ENCODE data around the gene SORCS3. TPM values are rescaled to one million over a fixed set of nuclear protein-coding genes. Genes with fewer than 3 reads are reported as not detected.

Gene SORCS3
- total RNA-seq, 1 experiment from 2014 or later, result not detected

GRCh38 chr10:104873161-104873560, 232.1 kb downstream of the SORCS3 start:
- Mint-ChIP-seq H3K36me3 (ENCODE audit: insufficient read depth, unreplicated experiment) (no peaks in the 10 kb centered on the region), H3K27me3 (ENCODE audit: insufficient read depth, unreplicated experiment) (no peaks in the 10 kb centered on the region), H3K4me1 (ENCODE audit: insufficient read depth, unreplicated experiment) (no peaks in the 10 kb centered on the region), H3K4me3 (ENCODE audit: unreplicated experiment) (no peak overlapping the region), H3K9me3 (ENCODE audit: unreplicated experiment) (no peaks in the 10 kb centered on the region), H3K27ac (ENCODE audit: low read depth, unreplicated experiment) (no peak overlapping the region)
- intact Hi-C loops (cut with micrococcal nuclease), result no loop called here
- no TSS peak for BruUV-seq (replicated peaks)
- CTCF ChIA-PET, result interaction anchor here (1.1 kb wide), 1 partner anchor 9 kb away, joined by 7 read pairs; no protein-coding TSS in a partner anchor
- POLR2A ChIA-PET, result no interaction called here
- no peak for DNase-seq (ENCODE audit: unreplicated experiment)
- TF ChIP-seq CTCF (IDR thresholded peaks at IDR 0.05; ENCODE audit: unreplicated experiment), result no peak

GRCh38 chr10:104875561-104875960, 234.5 kb downstream of the SORCS3 start:
- Mint-ChIP-seq H3K9me3 (ENCODE audit: unreplicated experiment) (no peaks in the 10 kb centered on the region), H3K27ac (ENCODE audit: low read depth, unreplicated experiment) (no peak overlapping the region), H3K27me3 (ENCODE audit: insufficient read depth, unreplicated experiment) (no peaks in the 10 kb centered on the region), H3K4me3 (ENCODE audit: unreplicated experiment) (no peak overlapping the region), H3K36me3 (ENCODE audit: insufficient read depth, unreplicated experiment) (no peaks in the 10 kb centered on the region), H3K4me1 (ENCODE audit: insufficient read depth, unreplicated experiment) (no peaks in the 10 kb centered on the region)
- no peak for TF ChIP-seq CTCF (IDR thresholded peaks at IDR 0.05; ENCODE audit: unreplicated experiment)
- ChIA-PET CTCF (no interaction called here), POLR2A (no interaction called here)
- intact Hi-C loops (cut with micrococcal nuclease), result no loop called here
- BruUV-seq (replicated peaks), result no TSS peak
- DNase-seq (ENCODE audit: unreplicated experiment), result no peak

- ChIA-PET CTCF (no interaction called here), POLR2A (interaction anchor here (0.7 kb wide), 1 partner anchor 23 kb away, joined by 4 read pairs; no protein-coding TSS in a partner anchor)
- no peaks in the 10 kb centered on the region for H3K27me3 Mint-ChIP-seq (ENCODE audit: insufficient read depth, unreplicated experiment)
- H3K36me3 Mint-ChIP-seq (ENCODE audit: insufficient read depth, unreplicated experiment), result no peaks in the 10 kb centered on the region
- intact Hi-C loops (cut with micrococcal nuclease), result no loop called here
- BruUV-seq (replicated peaks), result no TSS peak
- no peak for TF ChIP-seq CTCF (IDR thresholded peaks at IDR 0.05; ENCODE audit: unreplicated experiment)
- H3K9me3 Mint-ChIP-seq (ENCODE audit: unreplicated experiment), result no peaks in the 10 kb centered on the region
- H3K4me3 Mint-ChIP-seq (ENCODE audit: unreplicated experiment), result no peak overlapping the region
- H3K27ac Mint-ChIP-seq (ENCODE audit: low read depth, unreplicated experiment), result no peak overlapping the region
- H3K4me1 Mint-ChIP-seq (ENCODE audit: insufficient read depth, unreplicated experiment), result no peaks in the 10 kb centered on the region
- DNase-seq (ENCODE audit: unreplicated experiment), result no peak
These were observed 239.7 kb downstream of the SORCS3 start for GRCh38 chr10:104880624-104881398.

GRCh38 chr10:104881740-104882139, 240.7 kb downstream of the SORCS3 start:
- Mint-ChIP-seq H3K27ac (ENCODE audit: low read depth, unreplicated experiment) (no peak overlapping the region), H3K9me3 (ENCODE audit: unreplicated experiment) (no peaks in the 10 kb centered on the region), H3K4me3 (ENCODE audit: unreplicated experiment) (no peak overlapping the region), H3K36me3 (ENCODE audit: insufficient read depth, unreplicated experiment) (no peaks in the 10 kb centered on the region), H3K27me3 (ENCODE audit: insufficient read depth, unreplicated experiment) (no peaks in the 10 kb centered on the region), H3K4me1 (ENCODE audit: insufficient read depth, unreplicated experiment) (no peaks in the 10 kb centered on the region)
- ChIA-PET POLR2A (no interaction called here), CTCF (no interaction called here)
- BruUV-seq (replicated peaks), result no TSS peak
- no peak for DNase-seq (ENCODE audit: unreplicated experiment)
- TF ChIP-seq CTCF (IDR thresholded peaks at IDR 0.05; ENCODE audit: unreplicated experiment), result no peak
- intact Hi-C loops (cut with micrococcal nuclease), result no loop called here
